ENCODE data around the gene MVB12A. TPM values are rescaled to one million over a fixed set of nuclear protein-coding genes. Genes with fewer than 3 reads are reported as not detected.

MVB12A gene
- total RNA-seq, 2 experiments from 2014 or later, result 27.6 to 32.6 TPM

GRCh38 chr19:17421942-17422341, 2.1 kb downstream of the MVB12A start:
- intact Hi-C loops (cut with DNase I, micrococcal nuclease), result no loop called here
- Mint-ChIP-seq H3K9me3 (ENCODE audit: low read depth) (no peaks in the 10 kb centered on the region), H3K4me3 (no peak overlapping the region), H3K4me1 (peaks cover 11% of the 10 kb centered on the region), H3K36me3 (ENCODE audit: low read depth) (peaks cover 7% of the 10 kb centered on the region), H3K27ac (no peak overlapping the region), H3K27me3 (no peaks in the 10 kb centered on the region)
- ChIA-PET CTCF (no interaction called here), POLR2A (interaction anchor here (0.7 kb wide), 1 partner anchor 671 kb away, joined by 6 read pairs; no protein-coding TSS in a partner anchor)
- ATAC-seq (no peak), DNase-seq (no peak)

GRCh38 chr19:17423429-17424208, 3.8 kb downstream of the MVB12A start:
- intact Hi-C loops (cut with DNase I, micrococcal nuclease), result no loop called here
- ChIA-PET POLR2A (no interaction called here), CTCF (interaction anchor here (0.6 kb wide), 3 partner anchors 29 to 148 kb away, joined by 3 read pairs; no protein-coding TSS in a partner anchor)
- Mint-ChIP-seq H3K4me3 (no peak overlapping the region), H3K27ac (no peak overlapping the region), H3K4me1 (peaks cover 11% of the 10 kb centered on the region), H3K9me3 (ENCODE audit: low read depth) (no peaks in the 10 kb centered on the region), H3K27me3 (no peaks in the 10 kb centered on the region), H3K36me3 (ENCODE audit: low read depth) (peaks cover 6% of the 10 kb centered on the region)
- DNase-seq, result no peak
- no peak for ATAC-seq

- Mint-ChIP-seq H3K27me3 (no peaks in the 10 kb centered on the region), H3K27ac (no peak overlapping the region), H3K9me3 (ENCODE audit: low read depth) (no peaks in the 10 kb centered on the region), H3K36me3 (ENCODE audit: low read depth) (peaks cover 6% of the 10 kb centered on the region), H3K4me1 (peaks cover 4% of the 10 kb centered on the region), H3K4me3 (no peak overlapping the region)
- DNase-seq, result peak; percentile 58
- intact Hi-C loops (cut with DNase I, micrococcal nuclease), result no loop called here
- ChIA-PET CTCF (interaction anchor here (0.6 kb wide), 1 partner anchor 147 kb away, joined by 3 read pairs; no protein-coding TSS in a partner anchor), POLR2A (no interaction called here)
- peak; percentile 42 for ATAC-seq
Observed at GRCh38 chr19:17424743-17425365, 5.0 kb downstream of the MVB12A start.

GRCh38 chr19:17429641-17430113, 9.8 kb downstream of the MVB12A start:
- H3K36me3 Mint-ChIP-seq (ENCODE audit: low read depth), result no peaks in the 10 kb centered on the region

GRCh38 chr19:17431417-17431816, 11.6 kb downstream of the MVB12A start:
- DNase-seq (no peak), ATAC-seq (no peak)
- CTCF ChIA-PET, result no interaction called here
- Mint-ChIP-seq H3K27ac (no peak overlapping the region), H3K36me3 (ENCODE audit: low read depth) (no peaks in the 10 kb centered on the region), H3K4me1 (no peaks in the 10 kb centered on the region), H3K9me3 (ENCODE audit: low read depth) (no peaks in the 10 kb centered on the region), H3K27me3 (no peaks in the 10 kb centered on the region), H3K4me3 (no peak overlapping the region)
- POLR2A ChIA-PET, result no interaction called here
- intact Hi-C loops (cut with DNase I, micrococcal nuclease), result no loop called here

More at GRCh38 chr19:17429641-17430113, 9.8 kb downstream of the MVB12A start:
- no peak for DNase-seq
- POLR2A ChIA-PET, result no interaction called here
- no peak for ATAC-seq
- intact Hi-C loops (cut with DNase I, micrococcal nuclease), result no loop called here
- Mint-ChIP-seq H3K4me3 (no peak overlapping the region), H3K27ac (no peak overlapping the region), H3K27me3 (no peaks in the 10 kb centered on the region), H3K4me1 (no peaks in the 10 kb centered on the region), H3K9me3 (ENCODE audit: low read depth) (no peaks in the 10 kb centered on the region)
- CTCF ChIA-PET, result interaction anchor here (1.0 kb wide), 1 partner anchor 64 kb away, joined by 6 read pairs; no protein-coding TSS in a partner anchor

GRCh38 chr19:17435218-17435617, 15.4 kb downstream of the MVB12A start:
- intact Hi-C loops (cut with DNase I, micrococcal nuclease), result no loop called here
- ATAC-seq, result no peak
- H3K9me3 Mint-ChIP-seq (ENCODE audit: low read depth), result no peaks in the 10 kb centered on the region
- no peak for DNase-seq
- no peaks in the 10 kb centered on the region for H3K4me1 Mint-ChIP-seq
- no peak overlapping the region for H3K27ac Mint-ChIP-seq
- H3K36me3 Mint-ChIP-seq (ENCODE audit: low read depth), result no peaks in the 10 kb centered on the region
- ChIA-PET POLR2A (no interaction called here), CTCF (interaction anchor here (1.0 kb wide), 1 partner anchor 25 kb away, joined by 3 read pairs; no protein-coding TSS in a partner anchor)
- no peaks in the 10 kb centered on the region for H3K27me3 Mint-ChIP-seq
- H3K4me3 Mint-ChIP-seq, result no peak overlapping the region

- Mint-ChIP-seq H3K27me3 (no peaks in the 10 kb centered on the region), H3K27ac (no peak overlapping the region), H3K36me3 (ENCODE audit: low read depth) (no peaks in the 10 kb centered on the region), H3K4me3 (no peak overlapping the region), H3K9me3 (ENCODE audit: low read depth) (no peaks in the 10 kb centered on the region), H3K4me1 (no peaks in the 10 kb centered on the region)
- ChIA-PET CTCF (interaction anchor here (1.0 to 1.5 kb wide), 3 partner anchors 9 to 25 kb away, joined by 3 to 5 read pairs (median 3); partner anchors contain the start of gene TMEM221), POLR2A (no interaction called here)
- ATAC-seq (no peak), DNase-seq (no peak)
- intact Hi-C loops (cut with DNase I, micrococcal nuclease), result no loop called here
Observed at GRCh38 chr19:17436094-17436873, 16.4 kb downstream of the MVB12A start.

GRCh38 chr19:17436874-17437267, 17.0 kb downstream of the MVB12A start:
- DNase-seq (no peak), ATAC-seq (no peak)
- no peaks in the 10 kb centered on the region for H3K9me3 Mint-ChIP-seq (ENCODE audit: low read depth)
- H3K4me3 Mint-ChIP-seq, result no peak overlapping the region
- no peaks in the 10 kb centered on the region for H3K27me3 Mint-ChIP-seq
- CTCF ChIA-PET, result interaction anchor here (1.0 to 1.5 kb wide), 3 partner anchors 9 to 25 kb away, joined by 3 to 5 read pairs (median 3); partner anchors contain the start of gene TMEM221
- H3K4me1 Mint-ChIP-seq, result no peaks in the 10 kb centered on the region
- POLR2A ChIA-PET, result no interaction called here
- no peaks in the 10 kb centered on the region for H3K36me3 Mint-ChIP-seq (ENCODE audit: low read depth)
- intact Hi-C loops (cut with DNase I, micrococcal nuclease), result no loop called here
- no peak overlapping the region for H3K27ac Mint-ChIP-seq

GRCh38 chr19:17441241-17442021, 21.6 kb downstream of the MVB12A start:
- ChIA-PET POLR2A (interaction anchor here (0.6 to 0.7 kb wide), 3 partner anchors 32 to 201 kb away, joined by 3 to 8 read pairs (median 3); no protein-coding TSS in a partner anchor), CTCF (interaction anchor here (0.6 to 1.6 kb wide), 15 partner anchors 13 to 1294 kb away, joined by 3 to 9 read pairs (median 3); partner anchors contain the start of gene MVB12A)
- ATAC-seq (peak; percentile 84), DNase-seq (peak; percentile 41)
- Mint-ChIP-seq H3K27ac (no peak overlapping the region), H3K36me3 (ENCODE audit: low read depth) (no peaks in the 10 kb centered on the region), H3K4me1 (no peaks in the 10 kb centered on the region), H3K4me3 (no peak overlapping the region), H3K9me3 (ENCODE audit: low read depth) (no peaks in the 10 kb centered on the region), H3K27me3 (no peaks in the 10 kb centered on the region)
- intact Hi-C loops (cut with DNase I, micrococcal nuclease), result loop anchor here (1.0 kb wide), 1 partner anchor 25 kb away; no protein-coding TSS in a partner anchor

GRCh38 chr19:17445526-17446165, 25.8 kb downstream of the MVB12A start:
- ChIA-PET CTCF (interaction anchor here (0.5 to 2.6 kb wide), 3 partner anchors 8 to 665 kb away, joined by 3 to 8 read pairs (median 5); no protein-coding TSS in a partner anchor), POLR2A (interaction anchor here (0.7 kb wide), 1 partner anchor 94 kb away, joined by 3 read pairs; no protein-coding TSS in a partner anchor)
- Mint-ChIP-seq H3K4me1 (peaks cover 10% of the 10 kb centered on the region), H3K4me3 (no peak overlapping the region), H3K27ac (no peak overlapping the region), H3K36me3 (ENCODE audit: low read depth) (no peaks in the 10 kb centered on the region), H3K27me3 (peaks cover 13% of the 10 kb centered on the region), H3K9me3 (ENCODE audit: low read depth) (no peaks in the 10 kb centered on the region)
- ATAC-seq (no peak), DNase-seq (no peak)
- intact Hi-C loops (cut with DNase I, micrococcal nuclease), result no loop called here

Measured in activated CD4-positive, alpha-beta T cell treated with anti-CD3 and anti-CD28 coated beads for 36 hours (primary cell).